Measurements from ENCODE around the gene PRKCZ.

Gene PRKCZ

GRCh38 chr1:2232255-2232915 lies 182.2 kb downstream of the PRKCZ start:
- H3K4me3 ChIP-seq (ENCODE audit: low read depth, low read length) = peak overlapping the region; percentile 64
- no peak for DNase-seq (ENCODE audit: low read depth)
- no peak for TF ChIP-seq MAX (IDR thresholded peaks at IDR 0.05; ENCODE audit: low read depth, low read length)
- TF ChIP-seq CTCF (IDR thresholded peaks at IDR 0.05; ENCODE audit: low read depth, low read length) = no peak
- no peak for TF ChIP-seq MYC (IDR thresholded peaks at IDR 0.05; ENCODE audit: low read depth, low read length)
- no peak for TF ChIP-seq POLR2A (IDR thresholded peaks at IDR 0.05; ENCODE audit: extremely low read depth, insufficient read length)

- H3K4me3 ChIP-seq (ENCODE audit: low read depth, low read length) = peak overlapping the region; percentile 48
- TF ChIP-seq MAX (IDR thresholded peaks at IDR 0.05; ENCODE audit: low read depth, low read length) (no peak), CTCF (IDR thresholded peaks at IDR 0.05; ENCODE audit: low read depth, low read length) (no peak), MYC (IDR thresholded peaks at IDR 0.05; ENCODE audit: low read depth, low read length) (no peak), POLR2A (IDR thresholded peaks at IDR 0.05; ENCODE audit: extremely low read depth, insufficient read length) (no peak)
- DNase-seq (ENCODE audit: low read depth) = no peak
Measured at GRCh38 chr1:2232916-2233438, 182.8 kb downstream of the PRKCZ start.

DNA sequence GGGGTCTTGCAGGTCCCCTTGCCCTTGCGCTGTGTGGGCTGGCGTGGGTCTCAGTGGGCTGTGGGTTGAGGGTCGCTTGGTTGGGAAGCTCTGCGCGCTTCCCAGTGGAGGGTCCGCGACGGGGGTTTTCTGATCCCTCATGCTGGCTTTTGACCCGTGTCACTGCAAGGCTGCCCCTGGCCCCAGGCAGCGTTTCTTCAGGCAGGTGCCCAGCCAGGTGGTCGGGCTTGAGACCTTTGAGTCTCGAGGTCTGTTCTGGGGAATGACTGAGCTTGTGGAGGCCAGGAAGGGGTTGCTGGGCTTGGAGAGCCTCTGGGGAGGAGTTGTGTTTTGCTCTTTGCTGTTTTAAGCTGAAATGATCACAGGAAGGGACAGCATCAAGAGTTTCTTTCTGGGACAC lies 183.3 kb downstream of the PRKCZ start:
- H3K4me3 ChIP-seq (ENCODE audit: low read depth, low read length) = peak overlapping the region; percentile 48
- peak; percentile 34 for DNase-seq (ENCODE audit: low read depth)
- TF ChIP-seq MAX (IDR thresholded peaks at IDR 0.05; ENCODE audit: low read depth, low read length) (no peak), MYC (IDR thresholded peaks at IDR 0.05; ENCODE audit: low read depth, low read length) (no peak), CTCF (IDR thresholded peaks at IDR 0.05; ENCODE audit: low read depth, low read length) (no peak), POLR2A (IDR thresholded peaks at IDR 0.05; ENCODE audit: extremely low read depth, insufficient read length) (no peak)

DNA sequence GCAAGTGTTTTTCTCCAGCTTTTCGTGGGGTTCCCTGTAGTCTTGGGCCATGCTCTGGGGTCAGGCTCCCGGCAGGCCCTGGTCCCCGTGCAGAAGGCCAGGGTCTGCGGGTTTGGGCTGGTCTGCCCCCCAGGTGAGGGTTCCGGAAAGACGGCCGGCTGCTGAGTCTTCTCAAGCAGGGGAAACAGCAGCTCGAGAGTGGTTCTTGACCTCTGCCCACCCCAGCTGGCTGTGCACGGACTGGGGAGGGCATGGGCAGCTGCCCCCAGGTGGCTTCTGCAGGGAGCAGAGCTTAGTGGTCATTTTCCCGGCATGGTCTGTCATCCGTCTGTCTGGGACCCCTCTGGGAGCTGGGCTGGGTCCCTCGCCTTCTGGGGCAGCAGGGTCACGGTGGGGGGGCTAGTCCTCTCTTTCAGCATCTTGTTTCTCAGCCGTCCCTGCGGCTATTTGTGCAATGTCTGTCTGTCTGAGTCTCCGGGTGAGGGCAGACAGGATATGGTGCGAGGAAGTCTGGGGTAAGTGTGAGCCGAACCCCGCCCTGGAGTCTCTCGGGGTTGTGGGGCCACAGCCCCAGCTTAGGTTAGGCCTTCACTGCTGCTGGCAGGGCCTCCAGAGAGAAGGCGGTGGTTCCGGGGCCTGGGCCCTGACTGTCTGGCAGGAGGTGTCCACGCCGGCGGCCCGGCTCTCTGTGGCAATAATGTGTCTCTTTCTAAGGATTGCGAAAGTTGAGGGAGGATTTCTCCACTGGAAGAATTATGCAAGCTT lies 184.0 kb downstream of the PRKCZ start:
- peak overlapping the region; percentile 48 for H3K4me3 ChIP-seq (ENCODE audit: low read depth, low read length)
- peak; percentile 99 for DNase-seq (ENCODE audit: low read depth)

GRCh38 chr1:2234762-2235113 lies 184.5 kb downstream of the PRKCZ start:
- H3K4me3 ChIP-seq (ENCODE audit: low read depth, low read length) = no peak overlapping the region
- TF ChIP-seq MAX (IDR thresholded peaks at IDR 0.05; ENCODE audit: low read depth, low read length) = no peak
- no peak for TF ChIP-seq POLR2A (IDR thresholded peaks at IDR 0.05; ENCODE audit: extremely low read depth, insufficient read length)
- no peak for TF ChIP-seq MYC (IDR thresholded peaks at IDR 0.05; ENCODE audit: low read depth, low read length)
- no peak for TF ChIP-seq CTCF (IDR thresholded peaks at IDR 0.05; ENCODE audit: low read depth, low read length)
- no peak for DNase-seq (ENCODE audit: low read depth)

More for the DNA sequence above, 184.0 kb downstream of the PRKCZ start:
- peak; percentile 78 for TF ChIP-seq MYC (IDR thresholded peaks at IDR 0.05; ENCODE audit: low read depth, low read length)
- peak; percentile 43; the same call in 1 of the 2 replicates for TF ChIP-seq MAX (IDR thresholded peaks at IDR 0.05; ENCODE audit: low read depth, low read length)
- TF ChIP-seq POLR2A (IDR thresholded peaks at IDR 0.05; ENCODE audit: extremely low read depth, insufficient read length) = no peak
- no peak for TF ChIP-seq CTCF (IDR thresholded peaks at IDR 0.05; ENCODE audit: low read depth, low read length)

Data from NB4 (cell line).